Measurements from ENCODE around the gene IRAK1. TPM values are rescaled to one million over a fixed set of nuclear protein-coding genes. Genes with fewer than 3 reads are reported as not detected.

IRAK1 gene
- total and polyA plus RNA-seq, 4 donors, result 10.2 to 68.4 (median 46.9) TPM

- H3K4me1 ChIP-seq (ENCODE audit: control insufficient read depth, insufficient read depth, low read length), result peaks cover 10% of the 10 kb centered on the region
- H3K27me3 ChIP-seq (ENCODE audit: control insufficient read depth, insufficient read depth, low read length), result peaks cover 2% of the 10 kb centered on the region
- no peak overlapping the region for H3K4me3 ChIP-seq (ENCODE audit: low read depth, low read length)
- no peak overlapping the region for H3K27ac ChIP-seq (ENCODE audit: low read depth, low read length)
- no peaks in the 10 kb centered on the region for H3K9me3 ChIP-seq (ENCODE audit: control insufficient read depth, insufficient read depth, low read length)
- WGBS (ENCODE audit: insufficient coverage), result 86% methylated on average over 29 of the region's 29 CpGs
- H3K36me3 ChIP-seq (ENCODE audit: control insufficient read depth, insufficient read depth, low read length), result peaks cover 53% of the 10 kb centered on the region
- DNase-seq (ENCODE audit: low read depth in 4 of 6, low spot score in 6 of 6), result no peak
Observed at GRCh38 chrX:154030715-154031305, 11.1 kb upstream of the IRAK1 start.

DNA sequence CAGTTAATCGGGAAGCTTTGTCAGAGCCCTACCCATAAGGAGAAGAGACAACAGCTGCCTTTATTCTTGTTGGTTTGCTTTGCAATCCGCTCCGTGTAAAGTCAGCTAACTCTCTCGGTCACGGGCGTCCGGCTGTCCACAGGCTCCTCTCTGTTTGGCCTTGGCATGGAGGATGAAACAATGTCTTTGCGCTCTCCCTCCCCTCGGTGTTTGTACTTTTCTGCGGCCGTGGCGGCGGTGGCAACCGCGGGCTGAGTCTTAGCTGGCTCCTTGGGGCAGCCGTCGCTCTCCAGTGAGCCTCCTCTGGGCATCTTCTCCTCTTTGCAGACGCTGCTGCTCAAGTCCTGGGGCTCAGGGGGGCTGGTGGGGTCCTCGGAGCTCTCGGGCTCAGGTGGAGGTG, 10.6 kb upstream of the IRAK1 start:
- Histone ChIP-seq H3K27ac (ENCODE audit: low read depth, low read length) (no peak overlapping the region), H3K9me3 (ENCODE audit: control insufficient read depth, insufficient read depth, low read length) (no peaks in the 10 kb centered on the region), H3K4me3 (ENCODE audit: low read depth, low read length) (no peak overlapping the region), H3K27me3 (ENCODE audit: control insufficient read depth, insufficient read depth, low read length) (peaks cover 2% of the 10 kb centered on the region), H3K4me1 (ENCODE audit: control insufficient read depth, insufficient read depth, low read length) (peaks cover 10% of the 10 kb centered on the region), H3K36me3 (ENCODE audit: control insufficient read depth, insufficient read depth, low read length) (peaks cover 56% of the 10 kb centered on the region)
- DNase-seq (ENCODE audit: low read depth in 4 of 6, low spot score in 6 of 6), result no peak
- WGBS (ENCODE audit: insufficient coverage), result 77% methylated on average over 16 of the region's 20 CpGs

DNA sequence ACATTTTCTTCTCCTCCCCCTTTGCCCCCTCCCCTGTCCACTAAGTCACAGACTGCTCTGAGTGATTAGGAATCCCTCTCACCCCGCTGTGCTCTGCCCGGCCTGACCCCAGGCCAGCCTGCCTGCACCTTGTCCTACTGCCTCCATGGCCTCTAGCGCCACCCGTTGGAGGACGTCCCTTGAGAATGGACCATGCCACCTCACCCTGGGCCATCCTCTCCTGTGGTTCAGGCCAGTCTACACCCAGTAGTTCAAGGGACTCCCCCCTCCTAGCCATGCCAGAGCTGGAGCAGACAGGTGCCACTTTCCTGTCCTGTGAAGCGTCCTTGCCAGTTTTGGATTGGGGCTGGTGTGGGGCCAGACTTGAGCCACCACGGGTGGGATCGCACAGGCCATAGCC, 9.7 kb upstream of the IRAK1 start:
- DNase-seq (ENCODE audit: low read depth in 4 of 6, low spot score in 6 of 6), result no peak
- peaks cover 8% of the 10 kb centered on the region for H3K4me1 ChIP-seq (ENCODE audit: control insufficient read depth, insufficient read depth, low read length)
- no peaks in the 10 kb centered on the region for H3K9me3 ChIP-seq (ENCODE audit: control insufficient read depth, insufficient read depth, low read length)
- 84% methylated on average over 5 of the region's 8 CpGs for WGBS (ENCODE audit: insufficient coverage)
- H3K36me3 ChIP-seq (ENCODE audit: control insufficient read depth, insufficient read depth, low read length), result peaks cover 59% of the 10 kb centered on the region
- H3K27me3 ChIP-seq (ENCODE audit: control insufficient read depth, insufficient read depth, low read length), result peaks cover 2% of the 10 kb centered on the region
- no peak overlapping the region for H3K4me3 ChIP-seq (ENCODE audit: low read depth, low read length)
- H3K27ac ChIP-seq (ENCODE audit: low read depth, low read length), result no peak overlapping the region

- Histone ChIP-seq H3K27ac (ENCODE audit: low read depth, low read length) (no peak overlapping the region), H3K9me3 (ENCODE audit: control insufficient read depth, insufficient read depth, low read length) (no peaks in the 10 kb centered on the region), H3K4me3 (ENCODE audit: low read depth, low read length) (no peak overlapping the region), H3K27me3 (ENCODE audit: control insufficient read depth, insufficient read depth, low read length) (peaks cover 2% of the 10 kb centered on the region), H3K4me1 (ENCODE audit: control insufficient read depth, insufficient read depth, low read length) (peaks cover 9% of the 10 kb centered on the region), H3K36me3 (ENCODE audit: control insufficient read depth, insufficient read depth, low read length) (peaks cover 64% of the 10 kb centered on the region)
- DNase-seq (ENCODE audit: low read depth in 4 of 6, low spot score in 6 of 6), result no peak
- 72% methylated on average over 11 of the region's 13 CpGs for WGBS (ENCODE audit: insufficient coverage)
Observed at GRCh38 chrX:154028502-154029184, 8.9 kb upstream of the IRAK1 start.

- H3K9me3 ChIP-seq (ENCODE audit: control insufficient read depth, insufficient read depth, low read length), result no peaks in the 10 kb centered on the region
- H3K27me3 ChIP-seq (ENCODE audit: control insufficient read depth, insufficient read depth, low read length), result peaks cover 2% of the 10 kb centered on the region
- no peak overlapping the region for H3K4me3 ChIP-seq (ENCODE audit: low read depth, low read length)
- WGBS (ENCODE audit: insufficient coverage), result 29% methylated on average over 1 of the region's 1 CpG
- peaks cover 14% of the 10 kb centered on the region for H3K4me1 ChIP-seq (ENCODE audit: control insufficient read depth, insufficient read depth, low read length)
- DNase-seq (ENCODE audit: low read depth in 4 of 6, low spot score in 6 of 6), result no peak
- peaks cover 66% of the 10 kb centered on the region for H3K36me3 ChIP-seq (ENCODE audit: control insufficient read depth, insufficient read depth, low read length)
- H3K27ac ChIP-seq (ENCODE audit: low read depth, low read length), result no peak overlapping the region
Observed at GRCh38 chrX:154027986-154028385, 8.3 kb upstream of the IRAK1 start.

- Histone ChIP-seq H3K36me3 (ENCODE audit: control insufficient read depth, insufficient read depth, low read length) (peaks cover 62% of the 10 kb centered on the region), H3K9me3 (ENCODE audit: control insufficient read depth, insufficient read depth, low read length) (no peaks in the 10 kb centered on the region), H3K27me3 (ENCODE audit: control insufficient read depth, insufficient read depth, low read length) (peaks cover 2% of the 10 kb centered on the region), H3K4me3 (ENCODE audit: low read depth, low read length) (no peak overlapping the region), H3K27ac (ENCODE audit: low read depth, low read length) (no peak overlapping the region), H3K4me1 (ENCODE audit: control insufficient read depth, insufficient read depth, low read length) (peaks cover 23% of the 10 kb centered on the region)
- WGBS (ENCODE audit: insufficient coverage), result 68% methylated on average over 6 of the region's 6 CpGs
- DNase-seq (ENCODE audit: low read depth in 4 of 6, low spot score in 6 of 6), result no peak
Observed at GRCh38 chrX:154027022-154027402, 7.3 kb upstream of the IRAK1 start.

GRCh38 chrX:154026136-154027021, 6.7 kb upstream of the IRAK1 start:
- H3K9me3 ChIP-seq (ENCODE audit: control insufficient read depth, insufficient read depth, low read length), result no peaks in the 10 kb centered on the region
- no peak for DNase-seq (ENCODE audit: low read depth in 4 of 6, low spot score in 6 of 6)
- H3K36me3 ChIP-seq (ENCODE audit: control insufficient read depth, insufficient read depth, low read length), result peaks cover 56% of the 10 kb centered on the region
- peaks cover 2% of the 10 kb centered on the region for H3K27me3 ChIP-seq (ENCODE audit: control insufficient read depth, insufficient read depth, low read length)
- H3K4me3 ChIP-seq (ENCODE audit: low read depth, low read length), result no peak overlapping the region
- H3K4me1 ChIP-seq (ENCODE audit: control insufficient read depth, insufficient read depth, low read length), result peaks cover 24% of the 10 kb centered on the region
- H3K27ac ChIP-seq (ENCODE audit: low read depth, low read length), result no peak overlapping the region
- 69% methylated on average over 21 of the region's 21 CpGs for WGBS (ENCODE audit: insufficient coverage)

DNA sequence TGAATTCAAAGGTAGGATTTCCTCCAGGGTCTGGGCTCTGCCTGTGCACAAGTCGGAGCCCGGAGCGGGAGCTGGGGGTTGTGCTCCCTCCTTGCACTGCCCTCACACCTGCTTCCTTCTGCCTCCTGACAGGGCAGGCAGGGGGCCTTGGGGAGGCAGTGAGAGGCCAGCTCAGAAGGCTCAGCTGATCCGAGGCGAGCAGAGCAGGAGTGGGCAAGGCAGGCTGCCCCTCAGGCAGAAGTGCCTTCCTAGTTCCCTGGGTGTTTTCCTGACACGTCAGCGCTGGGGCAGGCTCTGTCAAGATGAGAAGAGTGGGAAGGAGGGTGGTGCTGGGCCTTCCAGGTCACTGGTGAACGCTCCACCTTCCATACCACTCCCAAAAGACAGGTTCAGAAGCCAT, 5.5 kb upstream of the IRAK1 start:
- H3K36me3 ChIP-seq (ENCODE audit: control insufficient read depth, insufficient read depth, low read length), result peaks cover 48% of the 10 kb centered on the region
- no peak overlapping the region for H3K27ac ChIP-seq (ENCODE audit: low read depth, low read length)
- no peak overlapping the region for H3K4me3 ChIP-seq (ENCODE audit: low read depth, low read length)
- 69% methylated on average over 3 of the region's 8 CpGs for WGBS (ENCODE audit: insufficient coverage)
- peaks cover 35% of the 10 kb centered on the region for H3K4me1 ChIP-seq (ENCODE audit: control insufficient read depth, insufficient read depth, low read length)
- peaks cover 2% of the 10 kb centered on the region for H3K27me3 ChIP-seq (ENCODE audit: control insufficient read depth, insufficient read depth, low read length)
- no peak for DNase-seq (ENCODE audit: low read depth in 4 of 6, low spot score in 6 of 6)
- no peaks in the 10 kb centered on the region for H3K9me3 ChIP-seq (ENCODE audit: control insufficient read depth, insufficient read depth, low read length)

GRCh38 chrX:154024271-154024670, 4.6 kb upstream of the IRAK1 start:
- WGBS (ENCODE audit: insufficient coverage), result 79% methylated on average over 14 of the region's 15 CpGs
- Histone ChIP-seq H3K4me3 (ENCODE audit: low read depth, low read length) (no peak overlapping the region), H3K27ac (ENCODE audit: low read depth, low read length) (no peak overlapping the region), H3K36me3 (ENCODE audit: control insufficient read depth, insufficient read depth, low read length) (peaks cover 41% of the 10 kb centered on the region), H3K4me1 (ENCODE audit: control insufficient read depth, insufficient read depth, low read length) (peaks cover 38% of the 10 kb centered on the region), H3K9me3 (ENCODE audit: control insufficient read depth, insufficient read depth, low read length) (no peaks in the 10 kb centered on the region), H3K27me3 (ENCODE audit: control insufficient read depth, insufficient read depth, low read length) (peaks cover 2% of the 10 kb centered on the region)
- DNase-seq (ENCODE audit: low read depth in 4 of 6, low spot score in 6 of 6), result no peak

Data from spinal cord (tissue), 10 donors.